Measurements from ENCODE around the gene AMIGO3.

AMIGO3 gene

GRCh38 chr3:49670940-49671290 lies 48.6 kb downstream of the AMIGO3 start:
- Histone ChIP-seq H3K4me1 (ENCODE audit: insufficient read depth, low read length) (peaks cover 28% of the 10 kb centered on the region), H2AFZ (ENCODE audit: low read depth, low read length) (no peak overlapping the region), H3K4me3 (ENCODE audit: low read depth in 1 of 2, low read length in 2 of 2) (no peak overlapping the region), H3K36me3 (ENCODE audit: insufficient read depth, low read length) (peaks cover 9% of the 10 kb centered on the region), H3K27me3 (ENCODE audit: insufficient read depth, low read length, poor library complexity) (no peaks in the 10 kb centered on the region), H3K79me2 (ENCODE audit: insufficient read depth, low read length) (peaks cover 24% of the 10 kb centered on the region), H3K4me2 (ENCODE audit: insufficient read depth, low read length) (no peak overlapping the region), H4K20me1 (ENCODE audit: insufficient read depth, low read length) (peaks cover 12% of the 10 kb centered on the region; the same call in 1 of the 2 replicates), H3K9ac (ENCODE audit: low read depth, low read length) (no peak overlapping the region), H3K9me3 (ENCODE audit: insufficient read depth, low read length, severe bottlenecking) (no peaks in the 10 kb centered on the region), H3K27ac (ENCODE audit: low read length) (no peak overlapping the region)
- DNase-seq (no peak), ATAC-seq (ENCODE audit: insufficient read depth, low read depth) (no peak)
- TF ChIP-seq EZH2 (IDR thresholded peaks at IDR 0.05; ENCODE audit: borderline replicate concordance, low read depth, low read length, severe bottlenecking): no peak
- TF ChIP-seq, protein P1, sequence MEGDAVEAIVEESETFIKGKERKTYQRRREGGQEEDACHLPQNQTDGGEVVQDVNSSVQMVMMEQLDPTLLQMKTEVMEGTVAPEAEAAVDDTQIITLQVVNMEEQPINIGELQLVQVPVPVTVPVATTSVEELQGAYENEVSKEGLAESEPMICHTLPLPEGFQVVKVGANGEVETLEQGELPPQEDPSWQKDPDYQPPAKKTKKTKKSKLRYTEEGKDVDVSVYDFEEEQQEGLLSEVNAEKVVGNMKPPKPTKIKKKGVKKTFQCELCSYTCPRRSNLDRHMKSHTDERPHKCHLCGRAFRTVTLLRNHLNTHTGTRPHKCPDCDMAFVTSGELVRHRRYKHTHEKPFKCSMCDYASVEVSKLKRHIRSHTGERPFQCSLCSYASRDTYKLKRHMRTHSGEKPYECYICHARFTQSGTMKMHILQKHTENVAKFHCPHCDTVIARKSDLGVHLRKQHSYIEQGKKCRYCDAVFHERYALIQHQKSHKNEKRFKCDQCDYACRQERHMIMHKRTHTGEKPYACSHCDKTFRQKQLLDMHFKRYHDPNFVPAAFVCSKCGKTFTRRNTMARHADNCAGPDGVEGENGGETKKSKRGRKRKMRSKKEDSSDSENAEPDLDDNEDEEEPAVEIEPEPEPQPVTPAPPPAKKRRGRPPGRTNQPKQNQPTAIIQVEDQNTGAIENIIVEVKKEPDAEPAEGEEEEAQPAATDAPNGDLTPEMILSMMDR (IDR thresholded peaks at IDR 0.05; ENCODE audit: borderline replicate concordance, extremely low read depth, low read length, poor library complexity, severe bottlenecking): no peak

DNA sequence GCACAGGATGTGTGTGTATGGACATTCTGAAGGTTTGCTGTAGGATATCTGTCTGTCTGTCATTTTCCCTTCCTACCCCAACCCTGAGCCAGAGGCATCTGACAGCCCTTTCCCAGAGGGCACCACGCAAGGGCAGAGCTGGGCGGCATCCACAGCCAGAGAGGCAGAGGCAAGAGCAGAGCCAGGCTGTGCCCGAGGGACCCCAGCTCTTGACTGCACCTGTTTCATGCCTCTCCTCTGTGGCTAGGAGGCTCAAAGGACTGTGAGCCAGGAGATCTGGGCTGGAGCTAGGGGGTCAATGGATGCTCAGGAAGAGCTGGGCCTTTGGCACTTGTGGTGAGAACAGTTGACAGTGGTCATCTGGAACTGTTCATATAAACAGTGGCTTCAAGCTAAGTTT lies 50.1 kb downstream of the AMIGO3 start:
- no peak overlapping the region for H3K27ac ChIP-seq (ENCODE audit: low read length)

GRCh38 chr3:49668861-49669260 lies 50.6 kb downstream of the AMIGO3 start:
- ATAC-seq (ENCODE audit: insufficient read depth, low read depth) (no peak), DNase-seq (no peak)
- TF ChIP-seq, protein P1 (IDR thresholded peaks at IDR 0.05; ENCODE audit: borderline replicate concordance, extremely low read depth, low read length, poor library complexity, severe bottlenecking): no peak
- TF ChIP-seq EZH2 (IDR thresholded peaks at IDR 0.05; ENCODE audit: borderline replicate concordance, low read depth, low read length, severe bottlenecking): no peak
- H3K27me3 ChIP-seq (ENCODE audit: insufficient read depth, low read length, poor library complexity): no peaks in the 10 kb centered on the region
- no peak overlapping the region for H2AFZ ChIP-seq (ENCODE audit: low read depth, low read length)
- peaks cover 7% of the 10 kb centered on the region for H3K79me2 ChIP-seq (ENCODE audit: insufficient read depth, low read length)
- H3K36me3 ChIP-seq (ENCODE audit: insufficient read depth, low read length): no peaks in the 10 kb centered on the region; the same call in 1 of the 2 replicates
- no peak overlapping the region for H3K27ac ChIP-seq (ENCODE audit: low read length)
- H3K9me3 ChIP-seq (ENCODE audit: insufficient read depth, low read length, severe bottlenecking): no peaks in the 10 kb centered on the region
- H3K4me1 ChIP-seq (ENCODE audit: insufficient read depth, low read length): peaks cover 14% of the 10 kb centered on the region
- H4K20me1 ChIP-seq (ENCODE audit: insufficient read depth, low read length): peaks cover 7% of the 10 kb centered on the region; the same call in 1 of the 2 replicates
- H3K4me3 ChIP-seq (ENCODE audit: low read depth in 1 of 2, low read length in 2 of 2): no peak overlapping the region
- no peak overlapping the region for H3K9ac ChIP-seq (ENCODE audit: low read depth, low read length)
- H3K4me2 ChIP-seq (ENCODE audit: insufficient read depth, low read length): no peak overlapping the region

More for the DNA sequence above, 50.1 kb downstream of the AMIGO3 start:
- no peak overlapping the region for H2AFZ ChIP-seq (ENCODE audit: low read depth, low read length)
- DNase-seq (no peak), ATAC-seq (ENCODE audit: insufficient read depth, low read depth) (no peak)
- no peaks in the 10 kb centered on the region for H3K9me3 ChIP-seq (ENCODE audit: insufficient read depth, low read length, severe bottlenecking)
- no peaks in the 10 kb centered on the region; the same call in 1 of the 2 replicates for H3K36me3 ChIP-seq (ENCODE audit: insufficient read depth, low read length)
- H3K9ac ChIP-seq (ENCODE audit: low read depth, low read length): no peak overlapping the region
- no peak overlapping the region for H3K4me3 ChIP-seq (ENCODE audit: low read depth in 1 of 2, low read length in 2 of 2)
- no peak overlapping the region for H3K4me2 ChIP-seq (ENCODE audit: insufficient read depth, low read length)
- H3K27me3 ChIP-seq (ENCODE audit: insufficient read depth, low read length, poor library complexity): no peaks in the 10 kb centered on the region
- H3K4me1 ChIP-seq (ENCODE audit: insufficient read depth, low read length): peaks cover 14% of the 10 kb centered on the region
- peaks cover 9% of the 10 kb centered on the region for H3K79me2 ChIP-seq (ENCODE audit: insufficient read depth, low read length)
- TF ChIP-seq, protein P1 (IDR thresholded peaks at IDR 0.05; ENCODE audit: borderline replicate concordance, extremely low read depth, low read length, poor library complexity, severe bottlenecking): no peak
- no peak for TF ChIP-seq EZH2 (IDR thresholded peaks at IDR 0.05; ENCODE audit: borderline replicate concordance, low read depth, low read length, severe bottlenecking)
- H4K20me1 ChIP-seq (ENCODE audit: insufficient read depth, low read length): peaks cover 7% of the 10 kb centered on the region; the same call in 1 of the 2 replicates

DNA sequence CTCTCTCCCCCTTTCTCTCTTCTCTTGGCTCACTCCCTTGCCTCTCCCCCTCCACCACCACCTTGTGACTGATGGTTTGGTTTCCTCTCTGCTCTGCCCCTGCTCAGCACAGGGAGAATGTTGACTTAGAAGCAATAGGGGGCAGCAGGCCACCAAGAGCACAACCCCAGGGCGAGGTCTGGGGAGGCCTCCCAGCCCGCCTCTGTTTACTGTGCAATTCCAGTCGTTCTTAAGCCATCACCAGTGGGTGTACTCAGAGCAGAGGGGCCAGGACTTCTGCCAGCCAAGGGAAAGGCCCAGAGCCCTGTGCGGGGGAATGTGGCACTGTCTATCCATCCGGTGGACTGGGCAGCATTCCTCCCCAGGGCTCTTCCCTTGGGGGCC lies 51.1 kb downstream of the AMIGO3 start:
- ATAC-seq (ENCODE audit: insufficient read depth, low read depth) (no peak), DNase-seq (no peak)
- no peaks in the 10 kb centered on the region for H3K27me3 ChIP-seq (ENCODE audit: insufficient read depth, low read length, poor library complexity)
- H3K9me3 ChIP-seq (ENCODE audit: insufficient read depth, low read length, severe bottlenecking): no peaks in the 10 kb centered on the region
- H3K9ac ChIP-seq (ENCODE audit: low read depth, low read length): no peak overlapping the region
- no peak overlapping the region for H3K4me3 ChIP-seq (ENCODE audit: low read depth in 1 of 2, low read length in 2 of 2)
- H3K27ac ChIP-seq (ENCODE audit: low read length): no peak overlapping the region
- H4K20me1 ChIP-seq (ENCODE audit: insufficient read depth, low read length): peaks cover 7% of the 10 kb centered on the region; the same call in 1 of the 2 replicates
- H2AFZ ChIP-seq (ENCODE audit: low read depth, low read length): no peak overlapping the region
- H3K4me1 ChIP-seq (ENCODE audit: insufficient read depth, low read length): peaks cover 12% of the 10 kb centered on the region
- H3K4me2 ChIP-seq (ENCODE audit: insufficient read depth, low read length): no peak overlapping the region
- H3K36me3 ChIP-seq (ENCODE audit: insufficient read depth, low read length): no peaks in the 10 kb centered on the region; the same call in 1 of the 2 replicates
- H3K79me2 ChIP-seq (ENCODE audit: insufficient read depth, low read length): peaks cover 5% of the 10 kb centered on the region
- TF ChIP-seq EZH2 (IDR thresholded peaks at IDR 0.05; ENCODE audit: borderline replicate concordance, low read depth, low read length, severe bottlenecking): no peak
- TF ChIP-seq, protein P1 (IDR thresholded peaks at IDR 0.05; ENCODE audit: borderline replicate concordance, extremely low read depth, low read length, poor library complexity, severe bottlenecking): no peak
